ENCODE measurements around the gene SERPINA6.

The SERPINA6 gene

GRCh38 chr14:94364964-94365363 lies 41.8 kb upstream of the SERPINA6 start:
- no peak overlapping the region for H3K27ac ChIP-seq (ENCODE audit: low read length)
- no peak overlapping the region for H3K4me3 ChIP-seq (ENCODE audit: low read length in 2 of 2)
- no peaks in the 10 kb centered on the region for H3K36me3 ChIP-seq (ENCODE audit: control insufficient read depth in 2 of 2, insufficient read depth in 2 of 2, low read length in 2 of 2)
- H3K9ac ChIP-seq (ENCODE audit: low read length in 2 of 2) = no peak overlapping the region
- H3K9me3 ChIP-seq (ENCODE audit: control insufficient read depth in 2 of 2, low read length in 2 of 2) = no peaks in the 10 kb centered on the region
- peaks cover 0 to 10% of the 10 kb centered on the region in 2 donors for H3K27me3 ChIP-seq (ENCODE audit: control insufficient read depth in 1 of 2, insufficient read depth in 2 of 2, low read length in 2 of 2)
- no peaks in the 10 kb centered on the region for H3K4me1 ChIP-seq (ENCODE audit: control insufficient read depth, insufficient read depth, low read length)

GRCh38 chr14:94364037-94364436 lies 40.9 kb upstream of the SERPINA6 start:
- Histone ChIP-seq H3K27ac (ENCODE audit: low read length) (no peak overlapping the region), H3K27me3 (ENCODE audit: control insufficient read depth in 1 of 2, insufficient read depth in 2 of 2, low read length in 2 of 2) (peaks cover 0 to 10% of the 10 kb centered on the region in 2 donors), H3K9me3 (ENCODE audit: control insufficient read depth in 2 of 2, low read length in 2 of 2) (no peaks in the 10 kb centered on the region), H3K4me3 (ENCODE audit: low read length in 2 of 2) (no peak overlapping the region), H3K36me3 (ENCODE audit: control insufficient read depth in 2 of 2, insufficient read depth in 2 of 2, low read length in 2 of 2) (no peaks in the 10 kb centered on the region), H3K4me1 (ENCODE audit: control insufficient read depth, insufficient read depth, low read length) (no peaks in the 10 kb centered on the region), H3K9ac (ENCODE audit: low read length in 2 of 2) (no peak overlapping the region)

- no peak overlapping the region for H3K4me3 ChIP-seq (ENCODE audit: low read length in 2 of 2)
- no peaks in the 10 kb centered on the region for H3K9me3 ChIP-seq (ENCODE audit: control insufficient read depth in 2 of 2, low read length in 2 of 2)
- H3K36me3 ChIP-seq (ENCODE audit: control insufficient read depth in 2 of 2, insufficient read depth in 2 of 2, low read length in 2 of 2) = no peaks in the 10 kb centered on the region
- H3K4me1 ChIP-seq (ENCODE audit: control insufficient read depth, insufficient read depth, low read length) = no peaks in the 10 kb centered on the region
- no peak overlapping the region for H3K9ac ChIP-seq (ENCODE audit: low read length in 2 of 2)
- H3K27me3 ChIP-seq (ENCODE audit: control insufficient read depth in 1 of 2, insufficient read depth in 2 of 2, low read length in 2 of 2) = peaks cover 0 to 10% of the 10 kb centered on the region in 2 donors
- no peak overlapping the region for H3K27ac ChIP-seq (ENCODE audit: low read length)
Observed at GRCh38 chr14:94363151-94363624, 40.1 kb upstream of the SERPINA6 start.

GRCh38 chr14:94362614-94363133 lies 39.5 kb upstream of the SERPINA6 start:
- Histone ChIP-seq H3K9ac (ENCODE audit: low read length in 2 of 2) (no peak overlapping the region), H3K27ac (ENCODE audit: low read length) (no peak overlapping the region), H3K27me3 (ENCODE audit: control insufficient read depth in 1 of 2, insufficient read depth in 2 of 2, low read length in 2 of 2) (peaks cover 0 to 10% of the 10 kb centered on the region in 2 donors), H3K36me3 (ENCODE audit: control insufficient read depth in 2 of 2, insufficient read depth in 2 of 2, low read length in 2 of 2) (no peaks in the 10 kb centered on the region), H3K4me1 (ENCODE audit: control insufficient read depth, insufficient read depth, low read length) (no peaks in the 10 kb centered on the region), H3K4me3 (ENCODE audit: low read length in 2 of 2) (no peak overlapping the region), H3K9me3 (ENCODE audit: control insufficient read depth in 2 of 2, low read length in 2 of 2) (no peaks in the 10 kb centered on the region)

- Histone ChIP-seq H3K4me1 (ENCODE audit: control insufficient read depth, insufficient read depth, low read length) (no peaks in the 10 kb centered on the region), H3K4me3 (ENCODE audit: low read length in 2 of 2) (no peak overlapping the region), H3K36me3 (ENCODE audit: control insufficient read depth in 2 of 2, insufficient read depth in 2 of 2, low read length in 2 of 2) (no peaks in the 10 kb centered on the region), H3K9me3 (ENCODE audit: control insufficient read depth in 2 of 2, low read length in 2 of 2) (no peaks in the 10 kb centered on the region), H3K27ac (ENCODE audit: low read length) (no peak overlapping the region), H3K27me3 (ENCODE audit: control insufficient read depth in 1 of 2, insufficient read depth in 2 of 2, low read length in 2 of 2) (peaks cover 0 to 10% of the 10 kb centered on the region in 2 donors), H3K9ac (ENCODE audit: low read length in 2 of 2) (no peak overlapping the region)
Observed at GRCh38 chr14:94361682-94362081, 38.5 kb upstream of the SERPINA6 start.

GRCh38 chr14:94360945-94361565 lies 37.9 kb upstream of the SERPINA6 start:
- no peak overlapping the region for H3K27ac ChIP-seq (ENCODE audit: low read length)
- no peaks in the 10 kb centered on the region for H3K36me3 ChIP-seq (ENCODE audit: control insufficient read depth in 2 of 2, insufficient read depth in 2 of 2, low read length in 2 of 2)
- H3K4me1 ChIP-seq (ENCODE audit: control insufficient read depth, insufficient read depth, low read length) = no peaks in the 10 kb centered on the region
- no peaks in the 10 kb centered on the region for H3K9me3 ChIP-seq (ENCODE audit: control insufficient read depth in 2 of 2, low read length in 2 of 2)
- H3K27me3 ChIP-seq (ENCODE audit: control insufficient read depth in 1 of 2, insufficient read depth in 2 of 2, low read length in 2 of 2) = peaks cover 0 to 10% of the 10 kb centered on the region in 2 donors
- H3K4me3 ChIP-seq (ENCODE audit: low read length in 2 of 2) = no peak overlapping the region
- H3K9ac ChIP-seq (ENCODE audit: low read length in 2 of 2) = no peak overlapping the region

GRCh38 chr14:94357166-94357565 lies 34.0 kb upstream of the SERPINA6 start:
- H3K36me3 ChIP-seq (ENCODE audit: control insufficient read depth in 2 of 2, insufficient read depth in 2 of 2, low read length in 2 of 2) = no peaks in the 10 kb centered on the region
- peaks cover 0 to 2% of the 10 kb centered on the region in 2 donors for H3K9me3 ChIP-seq (ENCODE audit: control insufficient read depth in 2 of 2, low read length in 2 of 2)
- no peak overlapping the region for H3K9ac ChIP-seq (ENCODE audit: low read length in 2 of 2)
- no peak overlapping the region for H3K4me3 ChIP-seq (ENCODE audit: low read length in 2 of 2)
- peaks cover 0 to 4% of the 10 kb centered on the region in 2 donors for H3K27me3 ChIP-seq (ENCODE audit: control insufficient read depth in 1 of 2, insufficient read depth in 2 of 2, low read length in 2 of 2)
- no peaks in the 10 kb centered on the region for H3K4me1 ChIP-seq (ENCODE audit: control insufficient read depth, insufficient read depth, low read length)
- no peak overlapping the region for H3K27ac ChIP-seq (ENCODE audit: low read length)

GRCh38 chr14:94356379-94357056 lies 33.4 kb upstream of the SERPINA6 start:
- no peaks in the 10 kb centered on the region for H3K36me3 ChIP-seq (ENCODE audit: control insufficient read depth in 2 of 2, insufficient read depth in 2 of 2, low read length in 2 of 2)
- H3K9ac ChIP-seq (ENCODE audit: low read length in 2 of 2) = no peak overlapping the region
- H3K4me3 ChIP-seq (ENCODE audit: low read length in 2 of 2) = no peak overlapping the region
- H3K27me3 ChIP-seq (ENCODE audit: control insufficient read depth in 1 of 2, insufficient read depth in 2 of 2, low read length in 2 of 2) = no peaks in the 10 kb centered on the region
- H3K27ac ChIP-seq (ENCODE audit: low read length) = no peak overlapping the region
- peaks cover 0 to 2% of the 10 kb centered on the region in 2 donors for H3K9me3 ChIP-seq (ENCODE audit: control insufficient read depth in 2 of 2, low read length in 2 of 2)
- no peaks in the 10 kb centered on the region for H3K4me1 ChIP-seq (ENCODE audit: control insufficient read depth, insufficient read depth, low read length)

GRCh38 chr14:94355191-94355794 lies 32.2 kb upstream of the SERPINA6 start:
- no peaks in the 10 kb centered on the region for H3K36me3 ChIP-seq (ENCODE audit: control insufficient read depth in 2 of 2, insufficient read depth in 2 of 2, low read length in 2 of 2)
- H3K9ac ChIP-seq (ENCODE audit: low read length in 2 of 2) = no peak overlapping the region
- H3K9me3 ChIP-seq (ENCODE audit: control insufficient read depth in 2 of 2, low read length in 2 of 2) = peaks cover 0 to 2% of the 10 kb centered on the region in 2 donors
- no peaks in the 10 kb centered on the region for H3K27me3 ChIP-seq (ENCODE audit: control insufficient read depth in 1 of 2, insufficient read depth in 2 of 2, low read length in 2 of 2)
- no peaks in the 10 kb centered on the region for H3K4me1 ChIP-seq (ENCODE audit: control insufficient read depth, insufficient read depth, low read length)
- no peak overlapping the region for H3K27ac ChIP-seq (ENCODE audit: low read length)
- H3K4me3 ChIP-seq (ENCODE audit: low read length in 2 of 2) = no peak overlapping the region

- no peaks in the 10 kb centered on the region for H3K4me1 ChIP-seq (ENCODE audit: control insufficient read depth, insufficient read depth, low read length)
- no peaks in the 10 kb centered on the region for H3K27me3 ChIP-seq (ENCODE audit: control insufficient read depth in 1 of 2, insufficient read depth in 2 of 2, low read length in 2 of 2)
- H3K9me3 ChIP-seq (ENCODE audit: control insufficient read depth in 2 of 2, low read length in 2 of 2) = peaks cover 0 to 2% of the 10 kb centered on the region in 2 donors
- H3K4me3 ChIP-seq (ENCODE audit: low read length in 2 of 2) = no peak overlapping the region
- no peaks in the 10 kb centered on the region for H3K36me3 ChIP-seq (ENCODE audit: control insufficient read depth in 2 of 2, insufficient read depth in 2 of 2, low read length in 2 of 2)
- no peak overlapping the region for H3K9ac ChIP-seq (ENCODE audit: low read length in 2 of 2)
- H3K27ac ChIP-seq (ENCODE audit: low read length) = no peak overlapping the region
Observed at GRCh38 chr14:94354638-94355185, 31.6 kb upstream of the SERPINA6 start.
